AG09319 (cell line): ENCODE results near the gene TRIM62.

Experiments
- DNase-seq: peaks from one replicate; pipeline ENCODE4 v3.0.0-alpha.2; 2010; ENCODE audit warnings: low read depth; ENCODE audit errors: extremely low read depth
- TF ChIP-seq, protein P1 (sequence below): IDR thresholded peaks from 2 replicates; pipeline ENCODE4 v1.5.1; 2011; ENCODE audit warnings: low read depth, mild to moderate bottlenecking, inconsistent platforms, low read length, moderate library complexity

Gene TRIM62

GRCh38 chr1:33181921-33182341, at the start of gene TRIM62:
TRIM62 (minus strand) TSS chr1:33182043; CDS start chr1:33181432, 611 bp downstream.
- DNase-seq: peak; percentile 70
- TF ChIP-seq, protein P1, sequence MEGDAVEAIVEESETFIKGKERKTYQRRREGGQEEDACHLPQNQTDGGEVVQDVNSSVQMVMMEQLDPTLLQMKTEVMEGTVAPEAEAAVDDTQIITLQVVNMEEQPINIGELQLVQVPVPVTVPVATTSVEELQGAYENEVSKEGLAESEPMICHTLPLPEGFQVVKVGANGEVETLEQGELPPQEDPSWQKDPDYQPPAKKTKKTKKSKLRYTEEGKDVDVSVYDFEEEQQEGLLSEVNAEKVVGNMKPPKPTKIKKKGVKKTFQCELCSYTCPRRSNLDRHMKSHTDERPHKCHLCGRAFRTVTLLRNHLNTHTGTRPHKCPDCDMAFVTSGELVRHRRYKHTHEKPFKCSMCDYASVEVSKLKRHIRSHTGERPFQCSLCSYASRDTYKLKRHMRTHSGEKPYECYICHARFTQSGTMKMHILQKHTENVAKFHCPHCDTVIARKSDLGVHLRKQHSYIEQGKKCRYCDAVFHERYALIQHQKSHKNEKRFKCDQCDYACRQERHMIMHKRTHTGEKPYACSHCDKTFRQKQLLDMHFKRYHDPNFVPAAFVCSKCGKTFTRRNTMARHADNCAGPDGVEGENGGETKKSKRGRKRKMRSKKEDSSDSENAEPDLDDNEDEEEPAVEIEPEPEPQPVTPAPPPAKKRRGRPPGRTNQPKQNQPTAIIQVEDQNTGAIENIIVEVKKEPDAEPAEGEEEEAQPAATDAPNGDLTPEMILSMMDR: no peak

- TF ChIP-seq, protein P1: no peak
- DNase-seq: no peak
Measured at GRCh38 chr1:33231166-33231565, 49.3 kb upstream of the TRIM62 start.

GRCh38 chr1:33228935-33229487, 47.2 kb upstream of the TRIM62 start:
- DNase-seq: peak; percentile 79
- TF ChIP-seq, protein P1: no peak

DNA sequence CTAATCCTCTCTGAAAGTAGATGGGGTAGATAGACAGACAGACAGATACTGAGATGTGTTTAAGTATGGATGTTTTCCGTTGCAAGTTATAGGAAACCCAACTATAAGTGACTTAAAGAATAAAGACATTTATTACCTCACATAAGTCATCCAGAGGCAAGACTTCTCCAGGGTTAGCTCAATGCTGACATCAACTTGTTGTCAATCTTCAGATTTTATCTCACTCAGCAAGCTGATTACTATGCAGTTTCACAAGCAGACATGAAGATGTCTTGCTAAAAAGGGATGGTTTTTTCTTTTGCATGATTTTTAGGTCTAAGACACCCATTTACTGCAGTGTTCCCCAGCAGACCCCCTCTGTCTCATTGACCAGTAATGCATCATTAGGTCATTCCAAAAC, 43.7 kb upstream of the TRIM62 start:
- TF ChIP-seq, protein P1: no peak
- DNase-seq: no peak

DNA sequence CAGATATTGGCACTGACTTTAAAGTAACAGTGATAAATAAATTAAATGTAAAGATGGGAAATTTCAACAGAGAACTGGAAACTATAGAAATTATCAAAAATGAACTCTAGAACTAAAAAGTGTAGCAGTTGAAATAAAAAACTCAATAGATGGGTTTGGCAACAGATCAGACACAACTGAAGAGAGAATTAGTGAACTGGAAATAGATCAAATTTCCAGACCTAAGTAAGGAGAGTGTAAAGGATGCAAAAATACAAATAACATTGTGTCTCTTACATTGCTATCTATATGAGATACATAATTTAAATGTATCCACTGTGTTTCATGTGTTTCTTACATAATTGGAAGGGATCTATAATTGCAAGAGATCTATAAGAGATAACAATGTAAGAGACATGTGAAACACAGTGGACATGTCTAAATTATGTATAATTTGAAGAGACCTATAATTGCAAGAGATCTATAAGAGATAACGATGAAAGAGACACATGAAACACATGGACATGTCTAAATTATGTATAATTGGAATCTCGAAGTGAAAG, 42.4 kb upstream of the TRIM62 start:
- TF ChIP-seq, protein P1: no peak
- no peak for DNase-seq

DNA sequence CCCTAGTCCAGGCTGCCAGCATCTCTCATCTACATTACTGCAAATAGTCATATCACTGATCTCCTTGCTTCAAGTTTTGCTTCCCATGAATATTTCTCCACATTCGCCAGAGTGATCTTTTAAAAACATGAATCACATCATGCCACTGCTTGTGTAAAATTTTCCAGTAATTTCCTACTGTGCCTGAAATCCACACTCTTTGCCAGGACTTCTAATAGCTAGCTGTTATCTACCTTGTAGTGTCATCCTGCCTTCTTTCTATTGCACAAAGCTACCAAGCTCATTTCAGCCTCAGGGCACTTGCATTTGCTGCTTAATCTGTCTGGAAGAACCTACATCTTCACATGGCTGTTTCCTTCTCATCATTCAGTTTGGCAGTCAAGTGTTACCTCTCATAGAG, 40.5 kb upstream of the TRIM62 start:
- DNase-seq: no peak
- TF ChIP-seq, protein P1: no peak

GRCh38 chr1:33221385-33221758, 39.5 kb upstream of the TRIM62 start:
- DNase-seq: no peak
- TF ChIP-seq, protein P1: no peak
